ENCODE measurements around the gene DHCR7.

DHCR7 gene

GRCh38 chr11:71458146-71459070 is 10.2 kb upstream of the DHCR7 start:
- no peak for DNase-seq (ENCODE audit: low read depth, low spot score)

GRCh38 chr11:71456831-71457230 is 8.6 kb upstream of the DHCR7 start:
- DNase-seq (ENCODE audit: low read depth, low spot score) = no peak

- DNase-seq (ENCODE audit: low read depth, low spot score) = no peak
Measured at GRCh38 chr11:71456294-71456693, 8.1 kb upstream of the DHCR7 start.

GRCh38 chr11:71454470-71455113 is 6.4 kb upstream of the DHCR7 start:
- no peak for DNase-seq (ENCODE audit: low read depth, low spot score)

- no peak for DNase-seq (ENCODE audit: low read depth, low spot score)
Measured at GRCh38 chr11:71453918-71454304, 5.7 kb upstream of the DHCR7 start.

GRCh38 chr11:71453037-71453917 is 5.1 kb upstream of the DHCR7 start, which contains the start of gene NADSYN1:
NADSYN1 (plus strand) TSS chr11:71453203; CDS start chr11:71453297, 94 bp downstream.
- peak; percentile 76 for DNase-seq (ENCODE audit: low read depth, low spot score)

- no peak for DNase-seq (ENCODE audit: low read depth, low spot score)
Measured at GRCh38 chr11:71452199-71453036, 4.2 kb upstream of the DHCR7 start.

- DNase-seq (ENCODE audit: low read depth, low spot score) = no peak
Measured at GRCh38 chr11:71451596-71452198, 3.5 kb upstream of the DHCR7 start.

- DNase-seq (ENCODE audit: low read depth, low spot score) = no peak
Measured at GRCh38 chr11:71450939-71451338, 2.7 kb upstream of the DHCR7 start.

GRCh38 chr11:71450507-71450906 is 2.3 kb upstream of the DHCR7 start:
- no peak for DNase-seq (ENCODE audit: low read depth, low spot score)

GRCh38 chr11:71449596-71449995 is 1.4 kb upstream of the DHCR7 start:
- DNase-seq (ENCODE audit: low read depth, low spot score) = no peak

- no peak for DNase-seq (ENCODE audit: low read depth, low spot score)
Measured at GRCh38 chr11:71447791-71448256, 369 bp downstream of the DHCR7 start.

GRCh38 chr11:71446942-71447688 is 1.1 kb downstream of the DHCR7 start:
- DNase-seq (ENCODE audit: low read depth, low spot score) = no peak

GRCh38 chr11:71446150-71446549 is 2.0 kb downstream of the DHCR7 start:
- no peak for DNase-seq (ENCODE audit: low read depth, low spot score)

GRCh38 chr11:71444811-71445210 is 3.4 kb downstream of the DHCR7 start:
- no peak for DNase-seq (ENCODE audit: low read depth, low spot score)

GRCh38 chr11:71443736-71444445 is 4.3 kb downstream of the DHCR7 start:
- no peak for DNase-seq (ENCODE audit: low read depth, low spot score)

- DNase-seq (ENCODE audit: low read depth, low spot score) = no peak
Measured at GRCh38 chr11:71442880-71443279, 5.3 kb downstream of the DHCR7 start.

GRCh38 chr11:71442123-71442522 is 6.1 kb downstream of the DHCR7 start:
- no peak for DNase-seq (ENCODE audit: low read depth, low spot score)

GRCh38 chr11:71441251-71441650 is 6.9 kb downstream of the DHCR7 start:
- no peak for DNase-seq (ENCODE audit: low read depth, low spot score)

Data from brain pericyte (primary cell).